ENCODE data around the gene GMPPB. TPM values are rescaled to one million over a fixed set of nuclear protein-coding genes. Genes with fewer than 3 reads are reported as not detected.
A peak's percentile ranks its signal among the peaks of the same experiment; 100 is the strongest.
"Not testable (repeated sequence)": the region's sequence is repeated elsewhere in the genome, so short reads cannot be mapped to it uniquely, and the experiment has no call there.

Gene GMPPB
- total RNA-seq, 4 donors from 2014 or later, result 15.6 to 20.5 (median 17.3) TPM

GRCh38 chr3:49700453-49701128, 23.2 kb downstream of the GMPPB start:
- Histone ChIP-seq H3K4me1 (peaks cover 0 to 6% (median 0%) of the 10 kb centered on the region in 3 donors), H3K36me3 (peaks cover 0 to 89% of the 10 kb centered on the region in 2 donors), H3K27me3 (no peaks in the 10 kb centered on the region), H3K9me3 (no peaks in the 10 kb centered on the region), H3K27ac (no peak overlapping the region), H3K4me3 (no peak overlapping the region)
- TF ChIP-seq, protein P1, sequence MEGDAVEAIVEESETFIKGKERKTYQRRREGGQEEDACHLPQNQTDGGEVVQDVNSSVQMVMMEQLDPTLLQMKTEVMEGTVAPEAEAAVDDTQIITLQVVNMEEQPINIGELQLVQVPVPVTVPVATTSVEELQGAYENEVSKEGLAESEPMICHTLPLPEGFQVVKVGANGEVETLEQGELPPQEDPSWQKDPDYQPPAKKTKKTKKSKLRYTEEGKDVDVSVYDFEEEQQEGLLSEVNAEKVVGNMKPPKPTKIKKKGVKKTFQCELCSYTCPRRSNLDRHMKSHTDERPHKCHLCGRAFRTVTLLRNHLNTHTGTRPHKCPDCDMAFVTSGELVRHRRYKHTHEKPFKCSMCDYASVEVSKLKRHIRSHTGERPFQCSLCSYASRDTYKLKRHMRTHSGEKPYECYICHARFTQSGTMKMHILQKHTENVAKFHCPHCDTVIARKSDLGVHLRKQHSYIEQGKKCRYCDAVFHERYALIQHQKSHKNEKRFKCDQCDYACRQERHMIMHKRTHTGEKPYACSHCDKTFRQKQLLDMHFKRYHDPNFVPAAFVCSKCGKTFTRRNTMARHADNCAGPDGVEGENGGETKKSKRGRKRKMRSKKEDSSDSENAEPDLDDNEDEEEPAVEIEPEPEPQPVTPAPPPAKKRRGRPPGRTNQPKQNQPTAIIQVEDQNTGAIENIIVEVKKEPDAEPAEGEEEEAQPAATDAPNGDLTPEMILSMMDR (IDR thresholded peaks at IDR 0.05), result no peak
- 79% methylated on average over 5 of the region's 13 CpGs; no CpG with 5 or more reads in 1 of the 2 donors for WGBS, 2 donors (ENCODE audit: low coverage in 1 of 2)
- ATAC-seq, result no peak

GRCh38 chr3:49700014-49700413, 23.7 kb downstream of the GMPPB start:
- Histone ChIP-seq H3K36me3 (peaks cover 0 to 83% of the 10 kb centered on the region in 2 donors), H3K9me3 (no peaks in the 10 kb centered on the region), H3K27ac (no peak overlapping the region), H3K27me3 (no peaks in the 10 kb centered on the region), H3K4me3 (no peak overlapping the region), H3K4me1 (peaks cover 0 to 6% (median 0%) of the 10 kb centered on the region in 3 donors)
- TF ChIP-seq POLR2A (IDR thresholded peaks at IDR 0.05) (no peak), EP300 (IDR thresholded peaks at IDR 0.05) (no peak), POLR2AphosphoS5 (IDR thresholded peaks at IDR 0.05) (no peak)
- TF ChIP-seq, protein P1 (IDR thresholded peaks at IDR 0.05), result no peak
- ATAC-seq, result no peak
- WGBS, 2 donors (ENCODE audit: low coverage in 1 of 2), result 42 to 88% methylated on average over 2 to 3 of the region's 8 CpGs

DNA sequence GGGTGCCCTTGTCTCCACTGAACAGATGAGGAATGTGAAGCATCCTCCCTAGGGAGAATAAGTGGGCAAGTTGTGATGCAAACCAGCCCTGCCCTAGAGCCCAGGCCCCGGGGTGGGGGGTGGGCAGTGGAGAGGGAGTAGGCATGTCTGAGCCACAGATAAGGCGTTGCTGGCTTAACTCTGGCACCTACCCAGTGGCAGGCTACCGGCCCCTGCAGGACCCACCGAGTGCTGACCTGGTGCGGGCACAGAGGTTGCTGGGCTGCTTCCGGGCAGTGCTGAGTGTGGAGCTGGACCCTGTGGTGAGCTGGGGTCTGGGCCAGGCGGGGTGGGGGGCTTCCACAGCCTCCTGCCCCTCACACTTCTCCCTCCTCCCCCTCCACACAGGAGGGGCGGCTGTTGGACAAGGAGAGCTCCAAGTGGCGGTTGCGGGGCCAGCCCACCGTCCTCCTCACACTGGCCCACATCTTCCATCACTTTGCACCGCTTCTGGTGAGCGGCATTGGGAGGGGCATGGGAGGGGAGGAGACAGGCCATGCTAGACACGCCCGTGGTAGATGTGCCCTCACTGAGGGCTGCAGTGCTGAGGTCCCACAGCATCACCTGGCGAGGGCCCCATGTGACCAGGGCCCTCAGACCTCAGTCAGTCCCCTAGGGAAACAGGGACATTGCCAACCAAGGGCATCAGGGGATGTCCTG, 24.3 kb downstream of the GMPPB start:
- H3K27ac ChIP-seq, result no peak overlapping the region
- no peak for TF ChIP-seq POLR2AphosphoS5 (IDR thresholded peaks at IDR 0.05)
- TF ChIP-seq EP300 (IDR thresholded peaks at IDR 0.05), result no peak
- TF ChIP-seq, protein P1 (IDR thresholded peaks at IDR 0.05), result no peak
- TF ChIP-seq POLR2A (IDR thresholded peaks at IDR 0.05), result no peak
- ATAC-seq, result no peak
- H3K4me1 ChIP-seq, result peaks cover 0 to 6% (median 0%) of the 10 kb centered on the region in 3 donors
- peaks cover 0 to 77% of the 10 kb centered on the region in 2 donors for H3K36me3 ChIP-seq
- 20 to 80% methylated on average over 1 to 3 of the region's 16 CpGs for WGBS, 2 donors (ENCODE audit: low coverage in 1 of 2)
- H3K9me3 ChIP-seq, result no peaks in the 10 kb centered on the region
- no peaks in the 10 kb centered on the region for H3K27me3 ChIP-seq
- no peak overlapping the region for H3K4me3 ChIP-seq

- not testable (repeated sequence) for H3K27me3 ChIP-seq, H3K27ac ChIP-seq, H3K9me3 ChIP-seq, ATAC-seq, H3K4me3 ChIP-seq
- WGBS, 2 donors (ENCODE audit: low coverage in 1 of 2), result no CpG with 5 or more reads among the region's 4 CpGs
- Histone ChIP-seq H3K36me3 (peaks cover 0 to 38% of the 10 kb centered on the region in 2 donors), H3K4me1 (peaks cover 0 to 15% (median 9%) of the 10 kb centered on the region in 3 donors)
Observed at GRCh38 chr3:49695350-49696015, 28.3 kb downstream of the GMPPB start.

GRCh38 chr3:49694409-49695070, 29.2 kb downstream of the GMPPB start:
- Histone ChIP-seq H3K36me3 (peaks cover 0 to 28% of the 10 kb centered on the region in 2 donors), H3K4me1 (peaks cover 0 to 23% (median 12%) of the 10 kb centered on the region in 3 donors)
- not testable (repeated sequence) for H3K4me3 ChIP-seq, ATAC-seq, H3K27ac ChIP-seq, H3K9me3 ChIP-seq, H3K27me3 ChIP-seq
- WGBS, 2 donors (ENCODE audit: low coverage in 1 of 2), result 0 to 47% methylated on average over 1 to 4 of the region's 6 CpGs

DNA sequence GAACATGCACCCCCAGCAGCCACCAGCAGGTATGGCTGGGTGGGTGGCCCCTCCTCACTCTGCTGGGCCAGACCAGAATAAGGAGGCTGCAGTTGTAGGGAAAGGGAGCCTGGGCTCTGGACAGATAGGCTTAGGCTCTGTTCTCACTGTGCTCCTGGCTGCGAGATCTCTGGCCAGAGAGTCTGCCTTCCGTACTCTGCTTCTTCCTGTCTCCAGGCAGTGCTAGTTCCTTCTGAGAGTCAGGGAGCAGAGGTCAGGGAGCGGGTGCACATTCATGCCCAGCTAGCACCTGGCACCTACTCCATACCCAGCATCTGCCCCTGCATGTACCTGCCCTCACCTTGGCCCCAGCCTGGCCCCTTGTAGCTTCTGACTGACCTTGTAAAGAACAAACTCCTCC, 32.3 kb downstream of the GMPPB start:
- not testable (repeated sequence) for H3K27ac ChIP-seq, ATAC-seq, H3K4me3 ChIP-seq, H3K36me3 ChIP-seq, H3K9me3 ChIP-seq
- H3K27me3 ChIP-seq, result peaks cover 17% of the 10 kb centered on the region
- peaks cover 0 to 40% (median 23%) of the 10 kb centered on the region in 3 donors for H3K4me1 ChIP-seq
- 67% methylated on average over 2 of the region's 3 CpGs; no CpG with 5 or more reads in 1 of the 2 donors for WGBS, 2 donors (ENCODE audit: low coverage in 1 of 2)

- H3K4me1 ChIP-seq, result peaks cover 0 to 47% (median 23%) of the 10 kb centered on the region in 3 donors
- H3K36me3 ChIP-seq, H3K4me3 ChIP-seq, ATAC-seq, H3K9me3 ChIP-seq, H3K27ac ChIP-seq: not testable (repeated sequence)
- H3K27me3 ChIP-seq, result peaks cover 23% of the 10 kb centered on the region
- no CpG with 5 or more reads among the region's 3 CpGs for WGBS, 2 donors (ENCODE audit: low coverage in 1 of 2)
Observed at GRCh38 chr3:49690856-49691255, 32.9 kb downstream of the GMPPB start.

DNA sequence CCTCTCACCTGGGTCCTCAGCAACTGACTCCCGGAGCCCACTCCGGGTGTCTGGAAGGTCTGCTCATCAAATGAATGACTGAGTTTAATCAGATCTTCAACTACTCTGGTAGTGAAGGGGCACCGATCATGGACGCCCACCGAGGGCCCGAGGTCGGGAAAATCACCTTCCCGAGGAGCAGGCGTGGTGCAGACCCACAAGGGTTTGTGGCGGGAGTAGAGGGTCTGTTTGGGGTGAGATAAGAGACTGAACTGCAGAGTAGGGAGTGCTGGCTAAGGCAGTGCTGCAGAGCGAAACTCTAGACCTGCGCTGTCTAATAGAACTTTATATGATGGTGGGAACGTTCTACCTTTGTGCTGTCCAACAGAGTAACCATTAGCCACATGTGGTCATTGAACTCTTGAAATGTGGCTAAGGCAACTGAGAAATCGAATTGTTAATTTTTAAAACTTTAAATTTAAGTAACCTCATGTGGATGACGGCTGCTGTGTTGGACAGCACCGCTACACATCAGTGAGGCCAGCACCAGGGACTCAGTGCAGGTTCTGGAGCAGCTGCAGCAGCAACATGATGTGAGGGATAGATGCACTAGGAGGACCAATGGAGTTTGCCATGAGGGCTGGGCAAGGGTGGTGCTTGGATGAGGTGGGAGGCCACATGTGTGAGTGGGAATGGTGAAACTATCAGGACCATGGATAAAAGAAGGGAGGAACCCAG, 33.7 kb downstream of the GMPPB start:
- not testable (repeated sequence) for ATAC-seq, H3K9me3 ChIP-seq, H3K36me3 ChIP-seq
- peak overlapping the region; percentile 50 to 98 for H3K4me3 ChIP-seq
- peaks cover 0 to 48% (median 23%) of the 10 kb centered on the region in 3 donors for H3K4me1 ChIP-seq
- H3K27me3 ChIP-seq, result peaks cover 25% of the 10 kb centered on the region
- peak overlapping the region in 3 of 4 donors; percentile 76 to 82 (median 80) for H3K27ac ChIP-seq
- 15 to 19% methylated on average over 5 to 10 of the region's 16 CpGs for WGBS, 2 donors (ENCODE audit: low coverage in 1 of 2)

All from gastroesophageal sphincter (tissue), 4 donors.